Measurements from ENCODE around the gene ARFRP1. TPM values are rescaled to one million over a fixed set of nuclear protein-coding genes. Genes with fewer than 3 reads are reported as not detected.
A peak's percentile ranks its signal among the peaks of the same experiment; 100 is the strongest.

ARFRP1 gene
- total and polyA plus RNA-seq, 2 of the 13 experiments (the other 11 are each of a cell fraction or from before 2014, with no cell fraction given) = 32.0 to 51.1 TPM

GRCh38 chr20:63739130-63740069 is 31.6 kb upstream of the ARFRP1 start, which contains the start of gene SLC2A4RG (continued):
- TF ChIP-seq IRF2 (CRISPR knock-in tag; IDR thresholded peaks at IDR 0.05) (peak; percentile 87), BRF2 (CRISPR knock-in tag; IDR thresholded peaks at IDR 0.05) (peak; percentile 91), ZNF780A (CRISPR knock-in tag; IDR thresholded peaks at IDR 0.05) (peak; percentile 68; the same call in 1 of the 2 replicates), ZNF83 (CRISPR knock-in tag; IDR thresholded peaks at IDR 0.05; ENCODE audit: borderline replicate concordance) (peak; percentile 73; the same call in 1 of the 2 replicates), ZNF543 (CRISPR knock-in tag; IDR thresholded peaks at IDR 0.05) (peak; percentile 45; the same call in 1 of the 2 replicates), SIN3A (IDR thresholded peaks at IDR 0.05; ENCODE audit: borderline replicate concordance, low read depth, low read length) (peak; percentile 78; the same call in 1 of the 2 replicates), SALL1 (CRISPR knock-in tag; IDR thresholded peaks at IDR 0.05) (peak; percentile 97), HCFC1 (IDR thresholded peaks at IDR 0.05; ENCODE audit: low read depth, low read length) (no peak), ZNF674 (CRISPR knock-in tag; IDR thresholded peaks at IDR 0.05; ENCODE audit: low read depth) (peak; percentile 50), ADNP (CRISPR knock-in tag; IDR thresholded peaks at IDR 0.05) (no peak), ZNF18 (CRISPR knock-in tag; IDR thresholded peaks at IDR 0.05; ENCODE audit: insufficient replicate concordance) (no peak), DBP (CRISPR knock-in tag; IDR thresholded peaks at IDR 0.05; ENCODE audit: not compliant biosample characterization) (peak; percentile 97), DMTF1 (CRISPR knock-in tag; IDR thresholded peaks at IDR 0.05) (no peak), PAWR (CRISPR knock-in tag; IDR thresholded peaks at IDR 0.05; ENCODE audit: borderline replicate concordance) (no peak), SIX4 (CRISPR knock-in tag; IDR thresholded peaks at IDR 0.05) (peak; percentile 61; the same call in 1 of the 2 replicates), GTF3A (CRISPR knock-in tag; conservative IDR thresholded peaks at IDR 0.05) (no peak), HNRNPLL (IDR thresholded peaks at IDR 0.05; ENCODE audit: low read depth, low read length, poor library complexity, severe bottlenecking) (peak; percentile 46), ZNF687 (CRISPR knock-in tag; IDR thresholded peaks at IDR 0.05) (peak; percentile 67)
